KOPT-K1 (cell line): ENCODE results near the gene COL16A1.

Source experiments
- H3K27ac ChIP-seq: fragments of 200-600 bp; sonication (generic); 2 replicates; pipeline ENCODE4 v1.5.1; 2016; ENCODE audit warnings: antibody characterized with exemption, mild to moderate bottlenecking, low read depth, low read length; ENCODE audit not compliant: poor library complexity, severe bottlenecking
- H3K36me3 ChIP-seq: fragments of 200-600 bp; sonication (generic); 2 replicates; pipeline ENCODE4 v1.5.1; 2017; ENCODE audit warnings: antibody characterized with exemption, mild to moderate bottlenecking, low read length, moderate library complexity; ENCODE audit not compliant: insufficient read depth
- H3K9me3 ChIP-seq: fragments of 200-600 bp; sonication (generic); 2 replicates; pipeline ENCODE4 v1.5.1; 2017; ENCODE audit warnings: antibody characterized with exemption, low read length, mild to moderate bottlenecking; ENCODE audit not compliant: insufficient read depth, poor library complexity, severe bottlenecking

COL16A1 gene

GRCh38 chr1:31689854-31690253 lies 14.0 kb downstream of the COL16A1 start:
- Histone ChIP-seq H3K27ac (no peak overlapping the region), H3K9me3 (no peaks in the 10 kb centered on the region), H3K36me3 (no peaks in the 10 kb centered on the region)

- Histone ChIP-seq H3K27ac (no peak overlapping the region), H3K36me3 (no peaks in the 10 kb centered on the region), H3K9me3 (no peaks in the 10 kb centered on the region)
Measured at GRCh38 chr1:31689379-31689778, 14.4 kb downstream of the COL16A1 start.

GRCh38 chr1:31688233-31688918 lies 15.4 kb downstream of the COL16A1 start:
- H3K27ac ChIP-seq = no peak overlapping the region
- no peaks in the 10 kb centered on the region for H3K9me3 ChIP-seq
- no peaks in the 10 kb centered on the region for H3K36me3 ChIP-seq

- Histone ChIP-seq H3K27ac (no peak overlapping the region), H3K36me3 (no peaks in the 10 kb centered on the region), H3K9me3 (no peaks in the 10 kb centered on the region)
Measured at GRCh38 chr1:31687601-31688000, 16.2 kb downstream of the COL16A1 start.

- H3K9me3 ChIP-seq = no peaks in the 10 kb centered on the region
- H3K27ac ChIP-seq = no peak overlapping the region
- no peaks in the 10 kb centered on the region for H3K36me3 ChIP-seq
Measured at GRCh38 chr1:31685795-31686194, 18.0 kb downstream of the COL16A1 start.

GRCh38 chr1:31683997-31684396 lies 19.8 kb downstream of the COL16A1 start:
- Histone ChIP-seq H3K36me3 (no peaks in the 10 kb centered on the region), H3K27ac (no peak overlapping the region), H3K9me3 (no peaks in the 10 kb centered on the region)

GRCh38 chr1:31681415-31681814 lies 22.4 kb downstream of the COL16A1 start:
- no peaks in the 10 kb centered on the region for H3K36me3 ChIP-seq
- no peak overlapping the region for H3K27ac ChIP-seq
- H3K9me3 ChIP-seq = no peaks in the 10 kb centered on the region

GRCh38 chr1:31679676-31680230 lies 24.1 kb downstream of the COL16A1 start:
- Histone ChIP-seq H3K27ac (no peak overlapping the region), H3K36me3 (no peaks in the 10 kb centered on the region)

GRCh38 chr1:31679091-31679490 lies 24.7 kb downstream of the COL16A1 start:
- Histone ChIP-seq H3K36me3 (no peaks in the 10 kb centered on the region), H3K27ac (no peak overlapping the region), H3K9me3 (no peaks in the 10 kb centered on the region)

More at GRCh38 chr1:31679676-31680230, 24.1 kb downstream of the COL16A1 start:
- H3K9me3 ChIP-seq = no peaks in the 10 kb centered on the region

GRCh38 chr1:31678681-31679080 lies 25.1 kb downstream of the COL16A1 start:
- Histone ChIP-seq H3K27ac (no peak overlapping the region), H3K9me3 (no peaks in the 10 kb centered on the region), H3K36me3 (no peaks in the 10 kb centered on the region)

GRCh38 chr1:31677949-31678348 lies 25.9 kb downstream of the COL16A1 start:
- no peaks in the 10 kb centered on the region for H3K36me3 ChIP-seq
- H3K27ac ChIP-seq = no peak overlapping the region
- no peaks in the 10 kb centered on the region for H3K9me3 ChIP-seq

- Histone ChIP-seq H3K36me3 (no peaks in the 10 kb centered on the region), H3K27ac (no peak overlapping the region), H3K9me3 (no peaks in the 10 kb centered on the region)
Measured at GRCh38 chr1:31677401-31677800, 26.4 kb downstream of the COL16A1 start.

- Histone ChIP-seq H3K9me3 (no peaks in the 10 kb centered on the region), H3K27ac (no peak overlapping the region), H3K36me3 (no peaks in the 10 kb centered on the region)
Measured at GRCh38 chr1:31675756-31676155, 28.1 kb downstream of the COL16A1 start.

- Histone ChIP-seq H3K36me3 (no peaks in the 10 kb centered on the region), H3K27ac (no peak overlapping the region), H3K9me3 (no peaks in the 10 kb centered on the region)
Measured at GRCh38 chr1:31675161-31675560, 28.7 kb downstream of the COL16A1 start.

GRCh38 chr1:31674626-31675025 lies 29.2 kb downstream of the COL16A1 start:
- H3K36me3 ChIP-seq = no peaks in the 10 kb centered on the region
- no peak overlapping the region for H3K27ac ChIP-seq
- H3K9me3 ChIP-seq = no peaks in the 10 kb centered on the region

GRCh38 chr1:31673433-31673832 lies 30.4 kb downstream of the COL16A1 start:
- H3K9me3 ChIP-seq = no peaks in the 10 kb centered on the region
- H3K27ac ChIP-seq = no peak overlapping the region
- H3K36me3 ChIP-seq = no peaks in the 10 kb centered on the region
